HG02571 (cell line): ENCODE results near the gene NCF4.

ENCODE experiments used
- ATAC-seq: cut with Tn5 transposase; IDR thresholded peaks from one replicate; pipeline ENCODE4 v1.9.1; 2021; ENCODE audit warnings: mild to moderate bottlenecking, moderate library complexity; ENCODE audit not compliant: unreplicated experiment

NCF4 gene

GRCh38 chr22:36892292-36892691 is 31.5 kb downstream of the NCF4 start:
- no peak for ATAC-seq

GRCh38 chr22:36893262-36893661 is 32.5 kb downstream of the NCF4 start:
- no peak for ATAC-seq

GRCh38 chr22:36894266-36894665 is 33.5 kb downstream of the NCF4 start:
- no peak for ATAC-seq

GRCh38 chr22:36897611-36898010 is 36.8 kb downstream of the NCF4 start:
- ATAC-seq = no peak

- ATAC-seq = no peak
Observed at GRCh38 chr22:36898690-36899089, 37.9 kb downstream of the NCF4 start.

- no peak for ATAC-seq
Observed at GRCh38 chr22:36899498-36899897, 38.7 kb downstream of the NCF4 start.

GRCh38 chr22:36900225-36900624 is 39.4 kb downstream of the NCF4 start:
- no peak for ATAC-seq

- ATAC-seq = no peak
Observed at GRCh38 chr22:36900880-36901279, 40.1 kb downstream of the NCF4 start.

- peak; percentile 52 for ATAC-seq
Observed at GRCh38 chr22:36901411-36902142, 40.8 kb downstream of the NCF4 start.

- no peak for ATAC-seq
Observed at GRCh38 chr22:36902143-36902926, 41.5 kb downstream of the NCF4 start.

- no peak for ATAC-seq
Observed at GRCh38 chr22:36904260-36904880, 43.6 kb downstream of the NCF4 start.

- no peak for ATAC-seq
Observed at GRCh38 chr22:36907253-36908195, 46.7 kb downstream of the NCF4 start.

GRCh38 chr22:36910461-36910860 is 49.7 kb downstream of the NCF4 start:
- no peak for ATAC-seq

- ATAC-seq = no peak
Observed at GRCh38 chr22:36911887-36912661, 51.3 kb downstream of the NCF4 start.

- no peak for ATAC-seq
Observed at GRCh38 chr22:36912694-36913426, 52.1 kb downstream of the NCF4 start.

GRCh38 chr22:36913427-36914389 is 52.9 kb downstream of the NCF4 start, which contains the start of gene CSF2RB:
Gene CSF2RB, plus strand, starts transcription at chr22:36913628. Its CDS starts 8,580 bp downstream, at chr22:36922208.
- ATAC-seq = peak; percentile 54

- no peak for ATAC-seq
Observed at GRCh38 chr22:36914390-36914752, 53.6 kb downstream of the NCF4 start.

- no peak for ATAC-seq
Observed at GRCh38 chr22:36916034-36916433, 55.2 kb downstream of the NCF4 start.
